Stimulated activated naive CD8-positive, alpha-beta T cell treated with anti-CD3 and anti-CD28 coated beads, Interleukin-15, Interleukin-2, amounts not matched to agents 100 ng/mL and 50 ng/mL, for 24 hours (primary cell): ENCODE data around the gene MTG1.
"Not testable (repeated sequence)": the region's sequence is repeated elsewhere in the genome, so short reads cannot be mapped to it uniquely, and the experiment has no call there.

ENCODE experiments used
- H3K27ac Mint-ChIP-seq: one replicate; pipeline ENCODE4 v1.8.0; 2021; ENCODE audit warnings: mild to moderate bottlenecking, mixed read lengths
- H3K27me3 Mint-ChIP-seq: one replicate; pipeline ENCODE4 v1.8.0; 2021; ENCODE audit warnings: mixed read lengths
- H3K36me3 Mint-ChIP-seq: one replicate; pipeline ENCODE4 v1.8.0; 2021; ENCODE audit warnings: low read depth, mixed read lengths
- H3K4me1 Mint-ChIP-seq: one replicate; pipeline ENCODE4 v1.8.0; 2021; ENCODE audit warnings: low read depth, mixed read lengths
- H3K4me3 Mint-ChIP-seq: one replicate; pipeline ENCODE4 v1.8.0; 2021; ENCODE audit warnings: mild to moderate bottlenecking, mixed read lengths
- H3K9me3 Mint-ChIP-seq: one replicate; pipeline ENCODE4 v1.8.0; 2021; ENCODE audit warnings: mixed read lengths

MTG1 gene

DNA sequence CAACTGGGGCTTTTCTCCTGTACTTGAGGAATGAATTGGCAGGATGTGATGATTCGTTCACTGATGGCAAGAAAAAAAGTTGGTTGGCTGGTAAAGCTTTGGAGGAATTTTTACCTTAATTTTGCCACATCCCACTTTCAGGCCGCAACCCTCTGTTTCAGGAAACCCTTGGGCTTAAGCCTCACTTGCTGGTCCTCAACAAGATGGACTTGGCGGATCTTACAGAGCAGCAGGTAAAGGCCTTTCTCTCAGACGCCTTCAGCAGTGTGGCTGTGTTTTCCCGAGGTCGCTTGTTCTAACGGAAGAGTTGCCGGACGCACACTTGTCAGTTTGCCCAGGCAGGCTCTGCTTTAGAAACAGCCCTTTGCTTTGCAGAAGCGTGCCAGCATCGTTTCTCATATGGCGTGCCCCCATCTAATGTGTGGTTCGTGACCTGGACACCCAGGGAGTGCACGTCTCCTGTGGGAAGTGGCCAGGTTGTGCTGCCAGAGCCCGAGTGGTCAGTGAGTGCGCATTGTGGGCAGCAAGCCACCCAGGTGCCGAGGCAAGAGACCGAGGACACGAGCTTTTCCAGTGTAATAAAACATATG, 2.2 kb downstream of the MTG1 start:
- Mint-ChIP-seq H3K27ac (no peak overlapping the region), H3K36me3 (peaks cover 53% of the 10 kb centered on the region), H3K4me3 (peak overlapping the region; percentile 96), H3K9me3 (no peaks in the 10 kb centered on the region), H3K4me1 (peaks cover 61% of the 10 kb centered on the region), H3K27me3 (no peaks in the 10 kb centered on the region)

DNA sequence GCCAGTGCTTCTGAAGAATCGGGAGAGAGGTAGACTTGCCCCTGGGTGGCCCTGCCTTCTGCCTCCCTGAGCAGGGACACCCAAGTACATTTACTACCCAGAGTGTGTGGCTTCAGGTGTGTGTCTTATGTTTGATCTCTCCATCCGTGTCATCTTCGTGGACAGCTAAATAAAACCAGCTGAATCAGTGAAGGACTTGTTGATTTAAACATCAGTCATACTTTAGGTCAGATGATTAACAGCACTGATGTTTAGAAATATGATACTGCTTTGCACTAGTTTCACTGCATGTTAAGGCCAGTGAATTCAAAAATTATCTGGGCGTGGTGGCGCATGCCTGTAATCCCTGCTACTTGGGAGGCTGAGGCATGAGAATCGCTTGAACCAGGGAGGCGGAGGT, 4.0 kb downstream of the MTG1 start:
- H3K27me3 Mint-ChIP-seq = no peaks in the 10 kb centered on the region
- no peaks in the 10 kb centered on the region for H3K9me3 Mint-ChIP-seq
- H3K36me3 Mint-ChIP-seq = peaks cover 63% of the 10 kb centered on the region
- H3K27ac Mint-ChIP-seq = peak overlapping the region; percentile 36
- H3K4me3 Mint-ChIP-seq = no peak overlapping the region
- peaks cover 50% of the 10 kb centered on the region for H3K4me1 Mint-ChIP-seq

DNA sequence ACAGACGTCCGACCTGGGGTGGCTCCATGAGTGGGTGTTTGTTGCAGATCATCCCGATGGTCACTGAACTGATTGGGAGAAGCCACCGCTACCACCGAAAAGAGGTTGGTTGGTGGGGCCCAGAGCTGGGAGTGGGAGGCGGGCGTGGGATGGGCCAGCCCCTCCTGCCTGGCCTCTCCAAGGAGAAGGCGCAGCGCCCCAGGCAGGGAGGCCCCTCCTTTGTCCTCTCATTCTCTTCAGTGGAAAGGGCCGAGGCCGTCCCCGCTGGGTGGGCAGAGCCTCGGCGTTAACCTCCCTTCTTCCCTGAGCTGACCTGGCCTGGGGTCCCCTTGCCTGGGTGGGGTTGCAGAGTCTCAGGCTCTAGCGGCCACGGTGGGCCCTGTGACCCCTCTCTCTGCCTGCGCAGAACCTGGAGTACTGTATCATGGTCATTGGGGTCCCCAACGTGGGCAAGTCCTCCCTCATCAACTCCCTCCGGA, 5.2 kb downstream of the MTG1 start:
- H3K9me3 Mint-ChIP-seq = no peaks in the 10 kb centered on the region
- H3K4me1 Mint-ChIP-seq = peaks cover 42% of the 10 kb centered on the region
- H3K27ac Mint-ChIP-seq = no peak overlapping the region
- H3K27me3 Mint-ChIP-seq = no peaks in the 10 kb centered on the region
- peaks cover 71% of the 10 kb centered on the region for H3K36me3 Mint-ChIP-seq
- H3K4me3 Mint-ChIP-seq = no peak overlapping the region

DNA sequence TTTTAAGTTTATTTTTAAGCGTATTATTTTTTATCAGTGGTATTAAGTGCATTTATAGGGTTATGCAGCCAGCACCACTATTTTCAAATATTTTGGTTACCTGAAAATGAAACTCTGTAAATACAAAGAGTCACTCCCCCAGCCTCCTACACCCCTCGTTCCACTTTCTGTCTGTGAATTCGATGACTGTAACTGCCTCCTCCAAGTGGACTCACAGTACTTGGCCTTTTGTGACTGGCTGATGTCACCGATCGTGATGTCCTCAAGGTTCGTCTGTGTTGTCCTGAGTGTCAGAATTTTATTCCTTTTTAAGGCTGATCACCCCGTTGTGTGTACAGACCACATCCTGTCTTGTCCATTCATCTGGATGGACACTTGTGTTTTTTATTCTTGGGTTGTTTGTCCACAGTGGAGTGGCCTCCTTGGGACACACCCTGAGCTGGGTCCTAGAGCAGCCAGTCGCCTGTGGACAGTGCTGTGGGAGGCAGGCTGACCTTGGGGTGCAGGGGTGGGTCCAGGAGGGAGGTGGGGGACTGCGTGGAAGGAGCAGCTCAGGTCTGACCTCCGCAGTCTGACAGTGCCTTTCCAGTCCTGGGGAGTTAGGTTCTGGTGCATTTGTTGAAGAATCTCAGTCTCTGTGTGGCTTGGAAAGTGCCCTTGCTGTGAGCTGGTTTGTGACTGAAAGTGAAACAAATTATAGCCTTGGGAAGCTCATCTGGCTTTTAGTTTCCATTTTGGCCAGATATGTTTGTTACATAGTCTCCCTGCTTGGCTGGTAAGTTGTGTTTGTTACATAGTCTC, 6.9 kb downstream of the MTG1 start:
- no peak overlapping the region for H3K4me3 Mint-ChIP-seq
- H3K9me3 Mint-ChIP-seq = no peaks in the 10 kb centered on the region
- H3K27me3 Mint-ChIP-seq = no peaks in the 10 kb centered on the region
- H3K27ac Mint-ChIP-seq = peak overlapping the region; percentile 50
- peaks cover 78% of the 10 kb centered on the region for H3K36me3 Mint-ChIP-seq
- peaks cover 42% of the 10 kb centered on the region for H3K4me1 Mint-ChIP-seq

DNA sequence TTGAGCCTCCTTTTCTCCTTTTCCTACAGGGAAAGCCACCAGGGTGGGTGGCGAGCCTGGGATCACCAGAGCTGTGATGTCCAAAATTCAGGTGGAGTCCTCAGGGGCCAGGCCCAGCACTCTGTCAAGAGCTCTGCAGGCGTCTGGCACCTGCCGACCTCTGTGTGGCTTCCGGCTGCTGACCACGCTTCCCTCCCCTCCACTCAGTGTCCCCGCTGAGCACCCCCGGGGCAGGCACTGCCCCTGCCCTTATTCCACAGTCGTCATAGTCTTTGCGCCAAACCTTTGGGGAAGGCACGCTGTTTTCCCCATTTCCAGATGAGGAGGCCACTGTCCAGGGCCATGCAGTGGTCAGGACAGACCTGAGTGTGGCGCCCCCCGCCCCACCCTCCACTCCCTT, 7.5 kb downstream of the MTG1 start:
- peaks cover 47% of the 10 kb centered on the region for H3K4me1 Mint-ChIP-seq
- H3K9me3 Mint-ChIP-seq = no peaks in the 10 kb centered on the region
- peak overlapping the region; percentile 50 for H3K27ac Mint-ChIP-seq
- H3K4me3 Mint-ChIP-seq = no peak overlapping the region
- peaks cover 78% of the 10 kb centered on the region for H3K36me3 Mint-ChIP-seq
- H3K27me3 Mint-ChIP-seq = no peaks in the 10 kb centered on the region

DNA sequence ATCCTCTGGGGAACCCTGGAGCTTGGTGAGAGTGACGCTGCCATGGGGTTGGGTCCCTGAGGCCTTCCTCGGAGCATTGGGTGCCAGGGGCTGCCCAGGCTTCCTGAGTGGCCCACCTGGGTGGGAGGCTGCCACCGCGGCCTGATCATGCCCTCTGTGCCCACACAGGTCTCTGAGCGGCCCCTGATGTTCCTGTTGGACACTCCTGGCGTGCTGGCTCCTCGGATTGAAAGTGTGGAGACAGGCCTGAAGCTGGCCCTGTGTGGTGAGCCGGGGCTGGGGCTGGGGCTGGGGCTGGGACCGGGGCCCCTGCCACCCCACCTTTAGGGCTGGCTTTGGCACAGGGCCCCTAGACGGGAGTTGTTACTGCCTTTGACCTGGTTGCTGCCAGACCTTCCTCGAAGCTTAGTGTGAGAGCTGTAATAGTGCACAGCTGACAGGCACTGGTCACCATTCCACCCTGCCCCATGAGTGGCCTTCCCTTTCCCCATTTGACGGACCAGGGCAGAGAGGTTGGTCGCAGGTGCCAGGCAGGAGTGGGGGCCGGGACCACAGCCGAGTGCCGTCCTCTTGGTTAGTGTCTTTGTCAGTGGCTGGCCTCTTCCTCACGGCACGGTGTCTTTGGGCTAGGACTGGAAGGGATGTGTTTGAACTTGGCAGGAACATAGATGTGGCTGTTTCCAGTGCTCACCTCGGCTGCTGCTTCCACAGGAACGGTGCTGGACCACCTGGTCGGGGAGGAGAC, 8.2 kb downstream of the MTG1 start:
- Mint-ChIP-seq H3K4me1 (peaks cover 49% of the 10 kb centered on the region), H3K4me3 (no peak overlapping the region), H3K36me3 (peaks cover 78% of the 10 kb centered on the region), H3K27me3 (no peaks in the 10 kb centered on the region), H3K9me3 (no peaks in the 10 kb centered on the region), H3K27ac (no peak overlapping the region)

DNA sequence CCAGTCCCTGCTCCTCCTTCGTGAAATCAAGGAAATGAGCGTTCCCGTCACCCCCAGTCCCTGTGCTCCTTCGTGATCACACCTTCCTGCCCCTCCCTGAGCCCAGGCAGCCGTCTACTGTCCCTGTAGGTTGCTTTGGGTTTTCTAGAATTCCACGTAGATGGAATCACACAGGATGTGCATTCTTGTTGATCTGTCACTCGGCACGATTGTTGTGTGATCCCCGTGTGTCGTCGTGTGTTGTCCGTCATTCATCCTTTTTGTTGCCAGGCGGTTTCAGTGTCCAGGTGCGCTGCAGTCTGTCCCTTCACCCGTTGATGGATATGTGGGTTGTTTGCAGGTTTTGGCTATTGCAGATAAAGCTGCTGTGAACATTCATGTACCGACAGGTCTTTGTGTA, 9.4 kb downstream of the MTG1 start:
- H3K9me3 Mint-ChIP-seq = no peaks in the 10 kb centered on the region
- no peaks in the 10 kb centered on the region for H3K27me3 Mint-ChIP-seq
- H3K4me3 Mint-ChIP-seq = no peak overlapping the region
- H3K36me3 Mint-ChIP-seq = peaks cover 77% of the 10 kb centered on the region
- no peak overlapping the region for H3K27ac Mint-ChIP-seq
- peaks cover 55% of the 10 kb centered on the region for H3K4me1 Mint-ChIP-seq

DNA sequence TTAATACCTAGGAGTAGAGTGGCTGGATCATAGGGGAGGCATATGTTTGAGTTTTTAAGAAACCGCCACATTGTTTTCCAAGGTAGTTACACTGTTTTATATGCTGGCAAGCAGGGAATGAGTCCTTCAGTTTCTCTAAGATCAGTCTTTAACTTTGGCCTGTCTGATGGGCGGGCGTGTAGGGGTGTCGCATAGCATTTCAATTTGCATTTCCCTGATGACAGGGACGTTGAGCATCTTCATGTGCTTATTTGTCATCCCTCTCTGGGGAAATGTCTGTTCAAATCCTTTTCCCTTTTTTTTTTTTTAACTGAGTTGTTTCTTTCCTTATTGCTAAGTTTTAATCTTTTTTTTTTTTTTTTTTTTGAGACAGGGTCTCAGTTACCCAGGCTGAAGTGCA, 9.8 kb downstream of the MTG1 start:
- Mint-ChIP-seq H3K4me3 (no peak overlapping the region), H3K36me3 (peaks cover 77% of the 10 kb centered on the region), H3K4me1 (peaks cover 57% of the 10 kb centered on the region), H3K27me3 (no peaks in the 10 kb centered on the region), H3K27ac (no peak overlapping the region), H3K9me3 (no peaks in the 10 kb centered on the region)

DNA sequence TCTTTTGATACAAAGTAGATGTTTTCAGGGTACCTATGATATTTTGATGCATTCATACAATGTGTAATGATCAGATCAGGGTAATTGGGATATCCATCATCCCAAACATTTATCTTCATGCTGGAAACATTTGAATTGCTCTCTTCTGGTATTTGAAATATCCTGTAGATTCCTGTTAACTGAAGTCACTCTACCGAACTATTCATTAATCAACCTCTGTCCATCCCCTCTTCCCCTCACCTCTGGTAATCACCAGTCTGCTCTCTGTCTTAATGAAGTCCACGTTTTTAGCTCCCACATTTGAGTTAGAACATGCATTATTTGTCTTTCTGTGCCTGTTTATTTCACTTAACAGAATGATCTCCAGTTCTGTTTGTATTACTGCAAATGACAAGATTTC, 11.3 kb downstream of the MTG1 start:
- Mint-ChIP-seq H3K4me3 (no peak overlapping the region), H3K27me3 (no peaks in the 10 kb centered on the region), H3K36me3 (peaks cover 82% of the 10 kb centered on the region), H3K9me3 (no peaks in the 10 kb centered on the region), H3K27ac (peak overlapping the region; percentile 29), H3K4me1 (peaks cover 57% of the 10 kb centered on the region)

- Mint-ChIP-seq H3K27me3 (no peaks in the 10 kb centered on the region), H3K4me3 (peak overlapping the region; percentile 18), H3K4me1 (peaks cover 52% of the 10 kb centered on the region), H3K9me3 (peaks cover 4% of the 10 kb centered on the region), H3K27ac (peak overlapping the region; percentile 17), H3K36me3 (peaks cover 82% of the 10 kb centered on the region)
Measured at GRCh38 chr10:133405844-133406527, 12.0 kb downstream of the MTG1 start.

- peaks cover 21% of the 10 kb centered on the region for H3K9me3 Mint-ChIP-seq
- no peaks in the 10 kb centered on the region for H3K27me3 Mint-ChIP-seq
- H3K27ac Mint-ChIP-seq = peak overlapping the region; percentile 7
- peaks cover 85% of the 10 kb centered on the region for H3K36me3 Mint-ChIP-seq
- no peak overlapping the region for H3K4me3 Mint-ChIP-seq
- H3K4me1 Mint-ChIP-seq = peaks cover 36% of the 10 kb centered on the region
Measured at GRCh38 chr10:133411523-133412380, 17.8 kb downstream of the MTG1 start.

DNA sequence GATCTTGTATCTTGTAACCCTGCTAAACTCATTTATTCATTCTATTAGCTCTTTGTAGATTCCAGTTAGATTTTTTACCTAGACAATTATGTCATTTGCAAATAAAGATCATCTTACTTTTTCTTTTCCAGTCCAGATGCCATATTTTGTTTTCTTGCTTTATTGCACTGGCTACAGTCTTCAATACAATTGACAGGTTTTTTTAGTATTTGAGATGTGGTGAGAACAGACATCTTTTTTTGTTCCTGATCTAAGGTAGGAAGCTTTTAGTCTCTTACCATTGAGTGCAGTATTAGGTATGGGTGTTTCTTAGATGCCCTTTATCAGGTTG, 18.4 kb downstream of the MTG1 start:
- no peaks in the 10 kb centered on the region for H3K27me3 Mint-ChIP-seq
- H3K4me3 Mint-ChIP-seq = no peak overlapping the region
- peaks cover 79% of the 10 kb centered on the region for H3K36me3 Mint-ChIP-seq
- peaks cover 21% of the 10 kb centered on the region for H3K9me3 Mint-ChIP-seq
- peaks cover 31% of the 10 kb centered on the region for H3K4me1 Mint-ChIP-seq
- H3K27ac Mint-ChIP-seq = no peak overlapping the region

DNA sequence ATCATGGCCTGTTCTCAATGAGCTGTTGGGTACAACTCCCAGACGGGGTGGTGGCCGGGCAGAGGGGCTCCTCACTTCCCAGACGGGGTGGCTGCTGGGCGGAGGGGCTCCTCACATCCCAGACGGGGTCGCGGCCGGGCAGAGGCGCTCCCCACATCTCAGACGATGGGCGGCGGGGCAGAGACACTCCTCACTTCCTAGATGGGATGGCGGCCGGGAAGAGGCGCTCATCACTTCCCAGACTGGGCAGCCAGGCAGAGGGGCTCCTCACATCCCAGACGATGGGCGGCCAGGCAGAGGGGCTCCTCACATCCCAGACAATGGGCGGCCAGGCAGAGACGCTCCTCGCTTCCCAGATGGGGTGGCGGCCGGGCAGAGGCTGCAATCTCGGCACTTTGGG, 20.4 kb downstream of the MTG1 start:
- peaks cover 21% of the 10 kb centered on the region for H3K9me3 Mint-ChIP-seq
- not testable (repeated sequence) for H3K27me3 Mint-ChIP-seq, H3K4me3 Mint-ChIP-seq

DNA sequence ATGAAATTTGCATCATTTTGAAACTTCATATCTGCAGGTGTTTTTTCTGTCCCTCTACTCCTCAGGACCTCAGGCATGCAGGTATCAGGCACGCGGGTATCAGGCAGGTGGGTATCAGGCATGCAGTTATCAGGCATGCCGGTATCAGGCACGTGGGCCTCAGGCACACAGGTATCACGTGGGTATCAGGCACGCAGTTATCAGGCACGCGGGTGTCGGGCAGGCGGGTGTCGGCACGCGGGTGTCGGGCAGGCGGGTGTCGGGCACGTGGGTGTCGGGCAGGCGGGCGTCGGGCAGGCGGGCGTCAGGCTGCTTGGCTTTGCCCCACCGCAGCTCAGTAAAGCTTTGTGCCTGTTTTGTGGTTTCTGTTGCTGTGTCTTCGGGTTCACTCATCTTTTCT, 21.8 kb downstream of the MTG1 start:
- Mint-ChIP-seq H3K36me3 (peaks cover 58% of the 10 kb centered on the region), H3K4me1 (peaks cover 15% of the 10 kb centered on the region), H3K4me3 (no peak overlapping the region), H3K27ac (no peak overlapping the region), H3K9me3 (peaks cover 20% of the 10 kb centered on the region), H3K27me3 (no peaks in the 10 kb centered on the region)

More for the DNA sequence above, 20.4 kb downstream of the MTG1 start:
- H3K27ac Mint-ChIP-seq = not testable (repeated sequence)
- H3K36me3 Mint-ChIP-seq = peaks cover 66% of the 10 kb centered on the region
- H3K4me1 Mint-ChIP-seq = peaks cover 20% of the 10 kb centered on the region
